ENCODE measurements around the gene MAN1B1. TPM values are rescaled to one million over a fixed set of nuclear protein-coding genes. Genes with fewer than 3 reads are reported as not detected.
A peak's percentile ranks its signal among the peaks of the same experiment; 100 is the strongest.

The MAN1B1 gene
- total and polyA plus RNA-seq, 2 of the 4 experiments (the other 2 are of a cell fraction): 28.7 to 55.1 TPM

DNA sequence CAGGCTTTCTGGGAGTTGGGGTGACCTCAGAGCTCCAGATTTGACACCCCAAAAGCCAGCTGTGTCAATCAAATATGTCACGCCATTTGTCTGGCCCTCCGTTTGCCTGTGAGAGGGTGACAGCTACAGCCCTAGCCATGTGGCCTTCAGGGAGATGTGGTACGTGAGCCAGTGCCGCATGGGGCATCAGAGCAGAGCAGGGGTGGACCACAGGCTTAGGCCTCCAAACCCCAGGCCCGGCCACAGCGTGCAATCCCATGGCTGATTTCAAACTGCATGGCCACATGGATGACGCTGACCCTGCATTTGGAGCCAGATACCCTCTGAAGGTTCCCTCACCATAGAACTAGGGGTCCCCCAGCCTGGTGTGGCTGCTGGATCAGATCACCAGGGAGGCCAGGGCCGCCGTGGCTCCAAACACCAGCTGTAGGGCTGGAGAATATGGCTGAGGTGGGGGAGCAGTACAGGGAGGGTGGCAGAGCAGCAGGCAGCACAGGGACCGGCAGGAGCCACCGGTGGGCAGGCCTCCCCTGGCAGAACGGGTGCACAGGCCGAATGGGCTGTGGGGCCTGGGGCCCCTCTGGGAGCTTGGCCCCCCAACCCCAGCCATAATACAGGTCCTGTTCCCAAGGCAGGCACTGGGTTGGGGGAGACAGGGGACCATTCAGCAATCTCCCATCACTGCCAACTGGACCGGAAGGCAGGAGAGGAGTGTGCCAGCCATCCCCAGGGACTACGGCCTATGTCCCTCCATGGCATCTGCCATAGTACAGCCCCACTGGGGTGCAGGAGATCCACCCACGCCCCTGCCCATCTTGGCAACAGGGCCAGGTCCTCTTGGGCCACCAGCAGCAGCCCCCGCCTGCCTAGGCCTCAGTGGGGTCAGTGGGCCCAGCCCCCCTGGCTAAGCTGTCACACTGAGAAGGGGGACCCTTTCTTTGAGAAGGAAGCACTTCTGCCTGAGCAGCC lies 18.0 kb upstream of the MAN1B1 start:
- no peak overlapping the region for H3K9ac ChIP-seq (ENCODE audit: low read depth, low read length)
- intact Hi-C loops (cut with micrococcal nuclease) (no loop called here), in situ Hi-C loops (cut with MboI; ENCODE audit: low sequenced_read_pairs) (no loop called here), dilution Hi-C loops (cut with HindIII; ENCODE audit: low sequenced_read_pairs, unreplicated experiment) (no loop called here)
- H4K5ac ChIP-seq (ENCODE audit: low read depth, low read length): no peak overlapping the region
- H3K79me1 ChIP-seq (ENCODE audit: low read depth in 1 of 2, low read length in 2 of 2): peaks cover 2 to 11% of the 10 kb centered on the region in 2 experiments
- no peak overlapping the region for H3K56ac ChIP-seq (ENCODE audit: extremely low read depth, insufficient read depth, low read length)
- no peak for ATAC-seq (ENCODE audit: low read depth)
- H2BK15ac ChIP-seq (ENCODE audit: low read depth, low read length): no peak overlapping the region
- no peaks in the 10 kb centered on the region; the same call in 1 of the 2 replicates for H3K27me3 ChIP-seq (ENCODE audit: control insufficient read depth, insufficient read depth, low read length)
- no peaks in the 10 kb centered on the region for H4K20me1 ChIP-seq (ENCODE audit: insufficient read depth, low read length)
- H3K27ac ChIP-seq (ENCODE audit: insufficient read depth, low read length): no peak overlapping the region
- ChIA-PET POLR2A (ENCODE audit: unreplicated experiment) (no interaction called here), CTCF (interaction anchor here (1.6 kb wide), 1 partner anchor 22 kb away, joined by 5 read pairs; the partner anchor contains the start of gene NPDC1)
- no peak overlapping the region for H2AK5ac ChIP-seq (ENCODE audit: low read depth, low read length)
- H3K36me3 ChIP-seq (ENCODE audit: control insufficient read depth, insufficient read depth, low read length): no peaks in the 10 kb centered on the region
- H3K9me3 ChIP-seq (ENCODE audit: control insufficient read depth, insufficient read depth, low read length): no peaks in the 10 kb centered on the region
- no peak overlapping the region for H3K23ac ChIP-seq (ENCODE audit: low read depth, low read length)
- TF ChIP-seq, protein P1, sequence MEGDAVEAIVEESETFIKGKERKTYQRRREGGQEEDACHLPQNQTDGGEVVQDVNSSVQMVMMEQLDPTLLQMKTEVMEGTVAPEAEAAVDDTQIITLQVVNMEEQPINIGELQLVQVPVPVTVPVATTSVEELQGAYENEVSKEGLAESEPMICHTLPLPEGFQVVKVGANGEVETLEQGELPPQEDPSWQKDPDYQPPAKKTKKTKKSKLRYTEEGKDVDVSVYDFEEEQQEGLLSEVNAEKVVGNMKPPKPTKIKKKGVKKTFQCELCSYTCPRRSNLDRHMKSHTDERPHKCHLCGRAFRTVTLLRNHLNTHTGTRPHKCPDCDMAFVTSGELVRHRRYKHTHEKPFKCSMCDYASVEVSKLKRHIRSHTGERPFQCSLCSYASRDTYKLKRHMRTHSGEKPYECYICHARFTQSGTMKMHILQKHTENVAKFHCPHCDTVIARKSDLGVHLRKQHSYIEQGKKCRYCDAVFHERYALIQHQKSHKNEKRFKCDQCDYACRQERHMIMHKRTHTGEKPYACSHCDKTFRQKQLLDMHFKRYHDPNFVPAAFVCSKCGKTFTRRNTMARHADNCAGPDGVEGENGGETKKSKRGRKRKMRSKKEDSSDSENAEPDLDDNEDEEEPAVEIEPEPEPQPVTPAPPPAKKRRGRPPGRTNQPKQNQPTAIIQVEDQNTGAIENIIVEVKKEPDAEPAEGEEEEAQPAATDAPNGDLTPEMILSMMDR (conservative IDR thresholded peaks at IDR 0.05; ENCODE audit: low read depth, low read length): no peak
- TF ChIP-seq MAZ (IDR thresholded peaks at IDR 0.05; ENCODE audit: borderline replicate concordance, low read depth, low read length): no peak
- no peak for TF ChIP-seq FOS (IDR thresholded peaks at IDR 0.05; ENCODE audit: low read depth, low read length)
- no peak for TF ChIP-seq MAFK (IDR thresholded peaks at IDR 0.05; ENCODE audit: low read depth, low read length)
- no peak for TF ChIP-seq RAD21 (IDR thresholded peaks at IDR 0.05; ENCODE audit: low read length)
- TF ChIP-seq NFE2L2 (IDR thresholded peaks at IDR 0.05; ENCODE audit: low read depth, low read length): no peak
- TF ChIP-seq RCOR1 (IDR thresholded peaks at IDR 0.05; ENCODE audit: insufficient replicate concordance, low read length): no peak
- TF ChIP-seq SMC3 (IDR thresholded peaks at IDR 0.05; ENCODE audit: low read depth, low read length): no peak
- no peak overlapping the region for H3K4ac ChIP-seq (ENCODE audit: low read depth, low read length)
- H3K18ac ChIP-seq (ENCODE audit: low read depth, low read length): no peak overlapping the region
- no peaks in the 10 kb centered on the region for H3K9me1 ChIP-seq (ENCODE audit: insufficient read depth, low read length)
- BruUV-seq (replicated peaks): no TSS peak
- H3K4me2 ChIP-seq (ENCODE audit: low read depth, low read length): no peak overlapping the region
- no peak overlapping the region for H2AFZ ChIP-seq (replicated peaks; ENCODE audit: low read length, poor library complexity)
- DNase-seq: no peak
- H2AK9ac ChIP-seq (replicated peaks; ENCODE audit: low read depth, low read length, poor library complexity): peak overlapping the region; percentile 9
- no peak overlapping the region for H4K8ac ChIP-seq (ENCODE audit: low read depth in 2 of 2, low read length in 2 of 2)
- no peak overlapping the region for H3K4me3 ChIP-seq (ENCODE audit: insufficient read depth, low read depth, low read length)
- H3K14ac ChIP-seq (replicated peaks; ENCODE audit: low read depth, low read length): no peak overlapping the region
- peaks cover 3% of the 10 kb centered on the region; the same call in 1 of the 2 replicates for H3K4me1 ChIP-seq (ENCODE audit: control insufficient read depth, insufficient read depth, low read length)
- H2BK120ac ChIP-seq (ENCODE audit: low read depth, low read length): no peak overlapping the region
- no peak overlapping the region for H2BK20ac ChIP-seq (ENCODE audit: low read depth, low read length)
- no peak overlapping the region for H2BK5ac ChIP-seq (ENCODE audit: low read depth, low read length, poor library complexity, severe bottlenecking)
- H4K91ac ChIP-seq (ENCODE audit: insufficient read depth, low read depth, low read length): no peak overlapping the region
- WGBS, 2 experiments (ENCODE audit: extremely low coverage in 2 of 2, insufficient read length in 1 of 2): 98% methylated on average over 6 of the region's 17 CpGs; no CpG with 5 or more reads in 1 of the 2 experiments
